ENCODE data around the gene MLN.

MLN gene

GRCh38 chr6:33792981-33793380 lies 10.8 kb downstream of the MLN start:
- H3K9me3 Mint-ChIP-seq: no peaks in the 10 kb centered on the region
- H3K4me1 Mint-ChIP-seq (ENCODE audit: low read depth): peaks cover 8% of the 10 kb centered on the region
- H3K27me3 Mint-ChIP-seq: no peaks in the 10 kb centered on the region
- H3K27ac Mint-ChIP-seq: no peak overlapping the region
- no peak for DNase-seq
- H3K36me3 Mint-ChIP-seq (ENCODE audit: low read depth): peaks cover 1% of the 10 kb centered on the region
- no peak overlapping the region for H3K4me3 Mint-ChIP-seq

- H3K27ac Mint-ChIP-seq: no peak overlapping the region
Observed at GRCh38 chr6:33791620-33792019, 12.2 kb downstream of the MLN start.

GRCh38 chr6:33790910-33791309 lies 12.9 kb downstream of the MLN start:
- Mint-ChIP-seq H3K9me3 (no peaks in the 10 kb centered on the region), H3K36me3 (ENCODE audit: low read depth) (peaks cover 22% of the 10 kb centered on the region), H3K4me3 (no peak overlapping the region), H3K27me3 (no peaks in the 10 kb centered on the region), H3K4me1 (ENCODE audit: low read depth) (peaks cover 29% of the 10 kb centered on the region), H3K27ac (no peak overlapping the region)
- DNase-seq: no peak

More at GRCh38 chr6:33791620-33792019, 12.2 kb downstream of the MLN start:
- H3K4me3 Mint-ChIP-seq: no peak overlapping the region
- no peaks in the 10 kb centered on the region for H3K9me3 Mint-ChIP-seq
- no peaks in the 10 kb centered on the region for H3K27me3 Mint-ChIP-seq
- peaks cover 22% of the 10 kb centered on the region for H3K4me1 Mint-ChIP-seq (ENCODE audit: low read depth)
- peaks cover 15% of the 10 kb centered on the region for H3K36me3 Mint-ChIP-seq (ENCODE audit: low read depth)
- no peak for DNase-seq

GRCh38 chr6:33790379-33790778 lies 13.4 kb downstream of the MLN start:
- no peaks in the 10 kb centered on the region for H3K9me3 Mint-ChIP-seq
- no peak overlapping the region for H3K4me3 Mint-ChIP-seq
- peaks cover 27% of the 10 kb centered on the region for H3K36me3 Mint-ChIP-seq (ENCODE audit: low read depth)
- peaks cover 34% of the 10 kb centered on the region for H3K4me1 Mint-ChIP-seq (ENCODE audit: low read depth)
- peak overlapping the region; percentile 2 for H3K27ac Mint-ChIP-seq
- no peak for DNase-seq
- no peaks in the 10 kb centered on the region for H3K27me3 Mint-ChIP-seq

- H3K9me3 Mint-ChIP-seq: no peaks in the 10 kb centered on the region
- H3K4me1 Mint-ChIP-seq (ENCODE audit: low read depth): peaks cover 43% of the 10 kb centered on the region
- H3K4me3 Mint-ChIP-seq: peak overlapping the region; percentile 78
- no peaks in the 10 kb centered on the region for H3K27me3 Mint-ChIP-seq
- no peak for DNase-seq
- H3K27ac Mint-ChIP-seq: peak overlapping the region; percentile 89
- peaks cover 36% of the 10 kb centered on the region for H3K36me3 Mint-ChIP-seq (ENCODE audit: low read depth)
Observed at GRCh38 chr6:33789550-33789895, 14.3 kb downstream of the MLN start.

- Mint-ChIP-seq H3K4me3 (peak within 1 kb of the TSS; percentile 92), H3K36me3 (ENCODE audit: low read depth) (peaks cover 42% of the 10 kb centered on the region), H3K27me3 (no peaks in the 10 kb centered on the region), H3K4me1 (ENCODE audit: low read depth) (peaks cover 47% of the 10 kb centered on the region), H3K27ac (peak within 1 kb of the TSS; percentile 98), H3K9me3 (no peaks in the 10 kb centered on the region)
- peak; percentile 98 for DNase-seq
Observed at GRCh38 chr6:33788694-33789549, 14.9 kb downstream of the MLN start, which contains the start of gene LEMD2. Gene LEMD2 (minus strand): TSS chr6:33789130. CDS start chr6:33789116, 14 bp downstream.

GRCh38 chr6:33787954-33788693 lies 15.7 kb downstream of the MLN start:
- Mint-ChIP-seq H3K27ac (peak overlapping the region; percentile 98), H3K4me1 (ENCODE audit: low read depth) (peaks cover 48% of the 10 kb centered on the region), H3K9me3 (no peaks in the 10 kb centered on the region), H3K36me3 (ENCODE audit: low read depth) (peaks cover 50% of the 10 kb centered on the region), H3K27me3 (no peaks in the 10 kb centered on the region), H3K4me3 (peak overlapping the region; percentile 92)
- DNase-seq: peak; percentile 77

- Mint-ChIP-seq H3K27ac (peak overlapping the region; percentile 98), H3K9me3 (no peaks in the 10 kb centered on the region), H3K27me3 (no peaks in the 10 kb centered on the region), H3K4me3 (peak overlapping the region; percentile 92), H3K4me1 (ENCODE audit: low read depth) (peaks cover 49% of the 10 kb centered on the region), H3K36me3 (ENCODE audit: low read depth) (peaks cover 56% of the 10 kb centered on the region)
- DNase-seq: no peak
Observed at GRCh38 chr6:33787346-33787953, 16.4 kb downstream of the MLN start.

- no peaks in the 10 kb centered on the region for H3K9me3 Mint-ChIP-seq
- H3K4me3 Mint-ChIP-seq: peak overlapping the region; percentile 92
- peaks cover 64% of the 10 kb centered on the region for H3K36me3 Mint-ChIP-seq (ENCODE audit: low read depth)
- no peak for DNase-seq
- H3K27me3 Mint-ChIP-seq: no peaks in the 10 kb centered on the region
- H3K27ac Mint-ChIP-seq: peak overlapping the region; percentile 98
- peaks cover 54% of the 10 kb centered on the region for H3K4me1 Mint-ChIP-seq (ENCODE audit: low read depth)
Observed at GRCh38 chr6:33786736-33787135, 17.1 kb downstream of the MLN start.

GRCh38 chr6:33785778-33786177 lies 18.0 kb downstream of the MLN start:
- peaks cover 59% of the 10 kb centered on the region for H3K4me1 Mint-ChIP-seq (ENCODE audit: low read depth)
- no peaks in the 10 kb centered on the region for H3K9me3 Mint-ChIP-seq
- DNase-seq: no peak
- no peaks in the 10 kb centered on the region for H3K27me3 Mint-ChIP-seq
- H3K27ac Mint-ChIP-seq: peak overlapping the region; percentile 62
- H3K36me3 Mint-ChIP-seq (ENCODE audit: low read depth): peaks cover 73% of the 10 kb centered on the region
- H3K4me3 Mint-ChIP-seq: peak overlapping the region; percentile 21

- Mint-ChIP-seq H3K27me3 (no peaks in the 10 kb centered on the region), H3K9me3 (no peaks in the 10 kb centered on the region), H3K4me3 (no peak overlapping the region), H3K36me3 (ENCODE audit: low read depth) (peaks cover 83% of the 10 kb centered on the region), H3K4me1 (ENCODE audit: low read depth) (peaks cover 59% of the 10 kb centered on the region), H3K27ac (peak overlapping the region; percentile 62)
- no peak for DNase-seq
Observed at GRCh38 chr6:33784787-33785186, 19.0 kb downstream of the MLN start.

GRCh38 chr6:33783781-33784520 lies 19.9 kb downstream of the MLN start:
- H3K27me3 Mint-ChIP-seq: no peaks in the 10 kb centered on the region
- no peak for DNase-seq
- H3K9me3 Mint-ChIP-seq: no peaks in the 10 kb centered on the region
- H3K36me3 Mint-ChIP-seq (ENCODE audit: low read depth): peaks cover 91% of the 10 kb centered on the region
- peaks cover 51% of the 10 kb centered on the region for H3K4me1 Mint-ChIP-seq (ENCODE audit: low read depth)
- H3K4me3 Mint-ChIP-seq: no peak overlapping the region
- peak overlapping the region; percentile 50 for H3K27ac Mint-ChIP-seq

- no peak for DNase-seq
- Mint-ChIP-seq H3K4me3 (no peak overlapping the region), H3K27me3 (no peaks in the 10 kb centered on the region), H3K27ac (peak overlapping the region; percentile 60), H3K36me3 (ENCODE audit: low read depth) (peaks cover 100% of the 10 kb centered on the region), H3K4me1 (ENCODE audit: low read depth) (peaks cover 46% of the 10 kb centered on the region), H3K9me3 (no peaks in the 10 kb centered on the region)
Observed at GRCh38 chr6:33782561-33782960, 21.2 kb downstream of the MLN start.
